Cardiac muscle cell (in vitro differentiated cells and primary cell): ENCODE measurements around the gene HPS1. TPM values are rescaled to one million over a fixed set of nuclear protein-coding genes. Genes with fewer than 3 reads are reported as not detected.

Experiments
- DNase-seq, 2 donors: peaks; one replicate each; pipeline versions ENCODE4 v3.0.0 to v3.0.0-alpha.2; 2010 to 2017; ENCODE audit warnings: low read depth in 1 of 2, low spot score in 1 of 2
- H3K27ac ChIP-seq: fragments of 200-600 bp; sonication (generic); 2 replicates; pipeline ENCODE4 v1.5.1; 2016
- H3K27me3 ChIP-seq: fragments of 200-600 bp; sonication (generic); 2 replicates; pipeline ENCODE4 v1.6.0; 2016; ENCODE audit warnings: control low read depth
- H3K36me3 ChIP-seq: fragments of 200-600 bp; sonication (generic); 2 replicates; pipeline ENCODE4 v1.5.1; 2016; ENCODE audit warnings: control low read depth
- H3K4me1 ChIP-seq: fragments of 200-600 bp; sonication (generic); 2 replicates; pipeline ENCODE4 v1.8.1; 2017; ENCODE audit warnings: low read depth, mild to moderate bottlenecking, mixed run types
- H3K4me3 ChIP-seq: fragments of 200-600 bp; sonication (generic); 2 replicates; pipeline ENCODE4 v1.5.1; 2016; ENCODE audit warnings: mild to moderate bottlenecking
- H3K9me3 ChIP-seq: fragments of 200-600 bp; sonication (generic); 2 replicates; pipeline ENCODE4 v1.5.1; 2017; ENCODE audit warnings: low read depth, mild to moderate bottlenecking, control low read depth
- polyA plus RNA-seq: library from polyadenylated mRNA; unstranded; fragments of >200 nt; fragmentation: Nextera tagmentation; extraction: Ambion mirVana; gene quantifications from 2 replicates; pipeline ENCODE4 v1.2.1, GENCODE V29; 2016
- total RNA-seq: library from RNA; depleted of rRNA; stranded (reverse); fragments of >200 nt; gene quantifications from 2 replicates; pipeline ENCODE4 v1.2.3, GENCODE V29; 2016
- TF ChIP-seq, protein P1 (sequence below): IDR thresholded peaks from 2 replicates; pipeline ENCODE4 v1.5.1; 2012; ENCODE audit warnings: low read depth, mild to moderate bottlenecking, low read length

The HPS1 gene
- total and polyA plus RNA-seq, 2 experiments from 2014 or later: 58.6 to 60.9 TPM

DNA sequence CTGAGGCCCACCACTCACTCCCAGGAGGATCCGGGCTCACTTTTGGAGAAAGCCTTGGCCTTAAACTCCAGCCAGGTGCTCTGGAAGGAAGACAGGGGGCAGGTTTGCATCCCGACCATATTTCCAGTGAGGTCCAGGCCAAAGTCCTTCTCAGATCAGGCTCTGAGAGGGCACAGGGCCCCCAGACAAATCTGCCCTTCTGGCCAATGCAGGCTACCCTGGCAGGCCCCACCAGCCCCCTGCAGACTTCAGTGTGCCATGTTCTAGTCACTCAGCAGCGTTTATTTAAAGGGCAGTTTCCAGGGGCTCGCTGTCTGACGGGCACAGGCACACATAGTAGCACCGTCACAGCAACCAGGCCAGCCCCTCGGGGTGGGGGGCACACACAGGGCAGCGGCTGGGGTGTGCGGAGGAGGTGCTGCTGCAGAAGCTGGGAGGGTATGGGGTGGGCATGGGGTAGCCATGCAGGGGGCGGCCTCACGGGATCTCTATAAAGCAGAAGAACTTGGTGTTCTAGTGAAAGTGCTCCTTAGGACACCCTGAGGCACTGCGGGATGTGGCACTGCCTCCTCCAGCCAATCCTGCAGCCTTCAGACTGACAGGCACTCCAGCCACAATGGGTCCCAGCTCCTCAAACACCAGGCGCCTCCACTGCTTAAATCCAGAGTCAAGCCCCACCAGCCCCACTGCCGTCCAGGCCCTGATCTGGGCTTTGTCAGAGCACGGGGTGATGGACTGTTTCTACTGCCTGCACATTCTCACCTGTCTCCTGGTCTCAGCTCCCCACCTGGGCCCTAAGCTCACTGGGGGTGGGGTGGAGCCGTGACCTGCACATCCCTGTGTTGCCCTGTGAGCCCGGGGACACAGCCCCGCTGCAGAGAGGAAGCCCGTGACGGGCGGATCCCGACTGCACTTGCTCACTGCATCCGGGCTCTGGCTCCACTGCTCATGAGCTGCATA lies 22.2 kb downstream of the HPS1 start:
- DNase-seq: peak in 1 of 2 donors; percentile 66
- H3K27me3 ChIP-seq: no peaks in the 10 kb centered on the region
- H3K4me3 ChIP-seq: no peak overlapping the region
- no peaks in the 10 kb centered on the region for H3K36me3 ChIP-seq
- H3K9me3 ChIP-seq: no peaks in the 10 kb centered on the region
- TF ChIP-seq, protein P1, sequence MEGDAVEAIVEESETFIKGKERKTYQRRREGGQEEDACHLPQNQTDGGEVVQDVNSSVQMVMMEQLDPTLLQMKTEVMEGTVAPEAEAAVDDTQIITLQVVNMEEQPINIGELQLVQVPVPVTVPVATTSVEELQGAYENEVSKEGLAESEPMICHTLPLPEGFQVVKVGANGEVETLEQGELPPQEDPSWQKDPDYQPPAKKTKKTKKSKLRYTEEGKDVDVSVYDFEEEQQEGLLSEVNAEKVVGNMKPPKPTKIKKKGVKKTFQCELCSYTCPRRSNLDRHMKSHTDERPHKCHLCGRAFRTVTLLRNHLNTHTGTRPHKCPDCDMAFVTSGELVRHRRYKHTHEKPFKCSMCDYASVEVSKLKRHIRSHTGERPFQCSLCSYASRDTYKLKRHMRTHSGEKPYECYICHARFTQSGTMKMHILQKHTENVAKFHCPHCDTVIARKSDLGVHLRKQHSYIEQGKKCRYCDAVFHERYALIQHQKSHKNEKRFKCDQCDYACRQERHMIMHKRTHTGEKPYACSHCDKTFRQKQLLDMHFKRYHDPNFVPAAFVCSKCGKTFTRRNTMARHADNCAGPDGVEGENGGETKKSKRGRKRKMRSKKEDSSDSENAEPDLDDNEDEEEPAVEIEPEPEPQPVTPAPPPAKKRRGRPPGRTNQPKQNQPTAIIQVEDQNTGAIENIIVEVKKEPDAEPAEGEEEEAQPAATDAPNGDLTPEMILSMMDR: no peak
- H3K27ac ChIP-seq: peak overlapping the region; percentile 35
- H3K4me1 ChIP-seq: peaks cover 25% of the 10 kb centered on the region

DNA sequence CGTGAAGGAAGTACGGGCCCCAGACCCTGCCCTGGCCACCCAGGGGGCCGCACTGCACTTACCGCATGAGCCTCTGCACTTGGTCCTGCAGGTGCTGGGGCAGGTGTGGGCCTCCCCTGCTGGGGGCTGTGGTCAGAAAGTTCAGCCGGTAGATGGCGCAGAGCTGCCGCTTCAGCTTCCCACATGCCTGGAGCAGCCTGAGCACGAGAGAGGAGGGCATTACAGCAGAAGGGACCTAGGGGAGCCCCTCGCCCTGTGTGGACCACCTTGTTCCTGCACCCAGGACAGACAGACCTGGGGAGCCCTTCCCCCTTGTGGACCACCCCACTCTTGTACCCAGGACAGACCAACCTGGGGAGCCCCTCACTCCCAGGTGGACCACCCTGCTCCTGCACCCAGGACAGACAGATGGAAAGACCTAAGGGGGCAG lies 23.0 kb downstream of the HPS1 start:
- Histone ChIP-seq H3K4me3 (no peak overlapping the region), H3K36me3 (no peaks in the 10 kb centered on the region), H3K4me1 (peaks cover 29% of the 10 kb centered on the region), H3K27me3 (no peaks in the 10 kb centered on the region), H3K9me3 (no peaks in the 10 kb centered on the region), H3K27ac (no peak overlapping the region)
- TF ChIP-seq, protein P1: peak; percentile 24
- DNase-seq: peak in 1 of 2 donors; percentile 67

DNA sequence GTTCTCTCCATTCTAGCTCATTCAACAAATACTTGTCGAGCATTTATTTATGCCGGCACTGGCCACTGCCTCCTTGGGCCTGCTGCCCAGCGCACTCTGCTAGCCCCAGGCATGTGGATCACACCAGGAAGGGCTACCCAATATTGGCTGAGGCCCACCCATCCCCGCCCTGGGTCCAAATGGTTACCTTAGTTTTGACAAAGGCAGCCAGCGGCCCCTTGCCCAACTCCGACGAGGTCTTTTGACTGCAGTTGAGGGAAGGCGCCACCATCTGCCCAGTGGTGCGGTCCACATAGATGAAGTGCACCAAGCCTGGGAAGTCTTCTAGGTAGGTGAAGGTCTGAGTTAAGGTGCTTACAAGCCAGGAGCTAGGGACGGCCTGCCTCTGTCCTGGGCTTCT lies 24.6 kb downstream of the HPS1 start:
- H3K4me3 ChIP-seq: no peak overlapping the region
- no peaks in the 10 kb centered on the region for H3K27me3 ChIP-seq
- no peak overlapping the region for H3K27ac ChIP-seq
- peaks cover 29% of the 10 kb centered on the region for H3K4me1 ChIP-seq
- H3K9me3 ChIP-seq: no peaks in the 10 kb centered on the region
- no peak for DNase-seq
- TF ChIP-seq, protein P1: no peak
- no peaks in the 10 kb centered on the region for H3K36me3 ChIP-seq

DNA sequence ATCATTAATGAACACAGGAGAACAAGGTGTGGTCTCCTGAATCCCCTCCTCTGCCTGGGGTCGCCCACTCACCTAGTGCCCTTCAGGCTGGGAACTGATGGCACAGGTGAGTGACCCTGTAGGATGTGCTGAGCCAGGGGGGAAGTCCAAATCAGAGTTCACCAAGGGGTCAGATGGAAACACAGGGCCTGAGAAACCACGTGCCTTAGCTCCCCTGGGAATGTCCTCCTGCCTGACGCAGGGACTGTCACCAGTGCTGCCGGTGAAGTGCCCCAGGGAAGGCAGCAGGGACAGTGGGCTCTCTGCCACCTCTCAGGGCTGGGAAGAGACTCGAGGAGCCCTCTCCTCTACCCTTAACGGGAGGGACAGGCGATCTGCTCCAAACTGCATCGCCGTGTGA lies 25.9 kb downstream of the HPS1 start:
- no peaks in the 10 kb centered on the region for H3K36me3 ChIP-seq
- H3K27me3 ChIP-seq: no peaks in the 10 kb centered on the region
- H3K4me1 ChIP-seq: peaks cover 32% of the 10 kb centered on the region
- TF ChIP-seq, protein P1: no peak
- H3K4me3 ChIP-seq: no peak overlapping the region
- no peaks in the 10 kb centered on the region for H3K9me3 ChIP-seq
- no peak overlapping the region for H3K27ac ChIP-seq
- DNase-seq: no peak

DNA sequence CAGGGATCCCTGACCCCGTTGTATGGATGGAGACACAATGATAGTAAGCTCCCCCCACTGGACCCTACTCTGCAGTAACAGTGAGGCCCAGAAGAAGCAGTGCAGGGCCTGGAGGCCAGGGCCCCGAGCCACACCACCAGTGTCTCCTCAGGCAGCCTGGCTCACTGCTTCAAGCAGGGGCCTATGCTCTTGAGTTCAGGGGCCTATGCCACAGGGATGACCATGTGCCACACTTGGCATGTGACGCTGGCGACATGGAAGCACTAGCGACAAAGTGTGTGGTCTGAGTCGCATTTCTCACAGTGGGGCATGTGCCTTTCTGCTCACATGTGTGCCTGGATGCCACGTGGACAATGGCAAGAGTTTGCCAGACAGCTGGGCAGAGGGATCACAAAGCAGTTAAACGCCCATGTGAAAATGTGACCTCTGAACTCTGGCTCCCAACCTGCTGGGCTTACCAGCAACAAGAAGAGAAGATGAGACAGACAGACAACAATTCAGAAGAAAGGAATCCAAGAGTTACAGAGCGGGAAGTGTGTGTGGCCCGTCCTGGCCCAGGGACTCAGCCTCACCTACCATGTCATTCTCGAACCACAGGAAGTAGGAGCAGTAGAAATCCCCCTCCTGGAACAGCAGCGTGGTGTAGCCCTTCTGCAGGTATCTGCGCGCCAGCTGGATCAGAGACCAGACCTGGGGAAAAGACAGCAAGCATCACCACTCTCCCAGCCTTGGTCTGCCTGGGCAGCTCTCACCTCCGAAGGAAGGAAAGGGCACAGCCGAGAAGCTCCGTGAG lies 27.1 kb downstream of the HPS1 start:
- Histone ChIP-seq H3K27me3 (no peaks in the 10 kb centered on the region), H3K4me1 (peaks cover 31% of the 10 kb centered on the region), H3K4me3 (no peak overlapping the region), H3K36me3 (no peaks in the 10 kb centered on the region), H3K9me3 (no peaks in the 10 kb centered on the region), H3K27ac (peak overlapping the region; percentile 40)
- TF ChIP-seq, protein P1: no peak
- DNase-seq: no peak
